ENCODE results near the gene ATP8B3. TPM values are rescaled to one million over a fixed set of nuclear protein-coding genes. Genes with fewer than 3 reads are reported as not detected.

Gene ATP8B3
- total RNA-seq, 4 donors from 2014 or later, result 1.3 to 2.0 (median 1.6) TPM; not detected in 1

DNA sequence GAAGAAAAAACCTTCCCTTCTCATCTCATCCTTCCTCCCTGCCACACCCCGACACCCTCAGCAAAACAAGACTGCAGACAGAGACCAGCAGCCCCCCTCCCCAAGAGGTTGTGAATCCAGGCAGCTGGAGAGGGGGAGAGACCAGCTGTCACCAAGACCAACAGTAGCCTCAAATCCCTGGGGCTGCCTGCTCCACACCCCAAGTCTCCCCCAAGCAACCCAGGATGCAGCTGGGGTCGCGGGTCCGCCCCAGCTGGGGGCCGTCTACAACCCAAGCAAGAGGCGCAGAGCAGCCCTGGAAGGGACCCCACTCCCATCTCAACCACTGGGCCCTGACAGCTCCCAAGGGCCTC is 44.2 kb upstream of the ATP8B3 start:
- H3K9me3 ChIP-seq, result no peaks in the 10 kb centered on the region
- 48 to 50% methylated on average over 5 to 6 of the region's 6 CpGs for WGBS, 2 donors
- no peak for DNase-seq
- no peaks in the 10 kb centered on the region for H3K36me3 ChIP-seq
- peak overlapping the region; percentile 74 to 78 (median 78) for H3K27ac ChIP-seq
- no peaks in the 10 kb centered on the region for H3K27me3 ChIP-seq
- H3K4me3 ChIP-seq (replicated peaks in 1 of 3), result no peak overlapping the region
- peaks cover 23 to 57% of the 10 kb centered on the region in 2 donors for H3K4me1 ChIP-seq
- intact Hi-C loops (cut with DNase I), result no loop called here
- no peak for TF ChIP-seq POLR2A (IDR thresholded peaks at IDR 0.05)
- TF ChIP-seq, protein P1, sequence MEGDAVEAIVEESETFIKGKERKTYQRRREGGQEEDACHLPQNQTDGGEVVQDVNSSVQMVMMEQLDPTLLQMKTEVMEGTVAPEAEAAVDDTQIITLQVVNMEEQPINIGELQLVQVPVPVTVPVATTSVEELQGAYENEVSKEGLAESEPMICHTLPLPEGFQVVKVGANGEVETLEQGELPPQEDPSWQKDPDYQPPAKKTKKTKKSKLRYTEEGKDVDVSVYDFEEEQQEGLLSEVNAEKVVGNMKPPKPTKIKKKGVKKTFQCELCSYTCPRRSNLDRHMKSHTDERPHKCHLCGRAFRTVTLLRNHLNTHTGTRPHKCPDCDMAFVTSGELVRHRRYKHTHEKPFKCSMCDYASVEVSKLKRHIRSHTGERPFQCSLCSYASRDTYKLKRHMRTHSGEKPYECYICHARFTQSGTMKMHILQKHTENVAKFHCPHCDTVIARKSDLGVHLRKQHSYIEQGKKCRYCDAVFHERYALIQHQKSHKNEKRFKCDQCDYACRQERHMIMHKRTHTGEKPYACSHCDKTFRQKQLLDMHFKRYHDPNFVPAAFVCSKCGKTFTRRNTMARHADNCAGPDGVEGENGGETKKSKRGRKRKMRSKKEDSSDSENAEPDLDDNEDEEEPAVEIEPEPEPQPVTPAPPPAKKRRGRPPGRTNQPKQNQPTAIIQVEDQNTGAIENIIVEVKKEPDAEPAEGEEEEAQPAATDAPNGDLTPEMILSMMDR (IDR thresholded peaks at IDR 0.05), result no peak

DNA sequence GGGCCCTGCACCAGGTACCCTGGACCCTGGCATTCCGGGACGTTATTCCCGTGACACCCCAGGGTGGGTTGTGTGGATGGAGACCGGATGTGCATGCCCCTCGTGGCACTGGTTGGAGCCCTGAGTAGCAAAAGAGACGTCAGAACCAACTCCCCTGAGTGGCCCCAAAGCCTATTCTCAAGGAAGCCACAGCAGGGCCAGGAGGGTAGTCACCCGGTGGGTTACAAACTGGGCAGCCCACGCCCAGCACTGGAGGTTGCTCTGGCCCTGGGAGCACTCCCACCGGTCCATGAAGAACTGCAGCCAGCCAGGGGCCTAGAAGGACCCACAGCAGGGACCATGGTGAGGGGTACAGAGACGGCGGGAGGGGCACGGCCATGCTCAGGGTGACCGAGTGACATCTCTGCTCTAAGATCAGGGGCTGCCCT is 43.8 kb upstream of the ATP8B3 start:
- H3K9me3 ChIP-seq, result no peaks in the 10 kb centered on the region
- H3K4me1 ChIP-seq, result peaks cover 23 to 52% of the 10 kb centered on the region in 2 donors
- H3K36me3 ChIP-seq, result no peaks in the 10 kb centered on the region
- H3K27me3 ChIP-seq, result no peaks in the 10 kb centered on the region
- no peak for DNase-seq
- 46 to 75% methylated on average over 8 to 13 of the region's 13 CpGs for WGBS, 2 donors
- intact Hi-C loops (cut with DNase I), result no loop called here
- no peak overlapping the region for H3K4me3 ChIP-seq (replicated peaks in 1 of 3)
- peak overlapping the region; percentile 74 to 78 (median 78) for H3K27ac ChIP-seq
- TF ChIP-seq POLR2A (IDR thresholded peaks at IDR 0.05), result no peak
- TF ChIP-seq, protein P1 (IDR thresholded peaks at IDR 0.05), result no peak

DNA sequence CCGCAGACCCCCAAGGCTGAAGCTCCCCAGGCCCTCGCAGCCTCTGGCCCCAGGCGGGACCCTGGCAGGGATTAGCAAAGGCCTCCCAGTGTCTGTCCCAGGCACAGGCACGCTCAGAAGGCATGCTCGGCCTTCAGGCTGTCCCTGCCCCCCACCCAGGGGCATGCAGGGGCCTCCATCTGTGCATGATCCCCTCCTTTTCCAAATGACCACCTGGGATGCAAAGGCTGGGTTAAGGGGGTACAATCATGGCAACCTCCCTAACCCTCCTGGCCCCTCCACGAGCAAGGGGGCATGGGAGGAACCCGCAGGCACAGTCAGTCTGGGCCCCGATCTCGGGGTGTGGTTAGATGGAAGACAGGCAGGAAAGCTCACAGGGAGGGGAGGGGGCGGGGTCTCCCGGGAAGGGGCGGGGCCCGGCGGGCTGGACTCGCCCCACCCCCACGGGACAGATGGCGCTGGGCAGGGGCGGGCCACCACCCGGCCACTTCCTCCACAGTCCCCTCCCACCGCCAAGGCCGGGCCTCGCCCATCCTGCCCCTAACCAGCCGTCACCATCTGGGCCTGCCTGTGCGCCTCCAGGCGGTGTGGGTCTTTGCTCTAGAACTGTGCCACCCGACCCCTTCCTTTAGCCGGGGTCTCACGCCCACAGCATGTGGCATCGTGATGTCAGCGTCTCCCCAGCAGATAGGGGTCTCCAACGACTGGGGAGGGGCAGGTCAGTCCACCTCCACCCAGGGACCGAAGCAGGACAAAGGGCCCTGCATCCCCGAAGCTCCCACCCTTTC is 43.2 kb upstream of the ATP8B3 start:
- Histone ChIP-seq H3K27me3 (no peaks in the 10 kb centered on the region), H3K36me3 (no peaks in the 10 kb centered on the region), H3K27ac (peak overlapping the region; percentile 74 to 78 (median 78)), H3K4me3 (replicated peaks in 1 of 3) (no peak overlapping the region), H3K9me3 (no peaks in the 10 kb centered on the region), H3K4me1 (peaks cover 20 to 46% of the 10 kb centered on the region in 2 donors)
- TF ChIP-seq, protein P1 (IDR thresholded peaks at IDR 0.05), result no peak
- TF ChIP-seq POLR2A (IDR thresholded peaks at IDR 0.05), result peak in 1 of 2 donors; percentile 49
- intact Hi-C loops (cut with DNase I), result no loop called here
- 53 to 71% methylated on average over 12 to 13 of the region's 33 CpGs for WGBS, 2 donors
- peak; percentile 59 to 62 for DNase-seq

DNA sequence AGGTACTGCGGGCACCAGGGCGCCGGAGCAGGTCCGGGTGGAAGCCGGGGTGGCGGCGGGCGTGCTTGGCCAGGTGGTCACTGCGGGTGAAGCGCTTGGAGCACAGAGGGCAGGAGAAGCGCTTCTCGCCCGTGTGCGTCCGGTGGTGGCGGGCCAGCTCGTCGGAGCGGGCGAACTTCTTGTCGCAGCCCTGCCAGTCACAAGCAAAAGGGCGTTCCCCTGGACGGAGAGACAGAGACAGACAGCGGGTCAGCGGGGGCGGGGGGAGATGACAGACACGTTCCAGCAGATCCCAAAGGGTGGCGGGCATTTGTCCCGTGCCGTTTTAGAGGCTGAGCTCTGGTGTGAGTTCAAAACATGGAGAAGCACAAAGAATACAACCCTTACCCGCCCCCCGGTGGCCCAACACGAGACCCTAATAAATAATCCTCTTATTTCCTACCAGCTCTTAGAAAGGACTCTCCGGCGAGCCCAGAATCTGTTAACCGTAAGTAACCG is 42.5 kb upstream of the ATP8B3 start:
- H3K9me3 ChIP-seq, result no peaks in the 10 kb centered on the region
- DNase-seq, result no peak
- peak overlapping the region in 2 of 3 donors; percentile 26 to 49 for H3K27ac ChIP-seq
- no peak overlapping the region for H3K4me3 ChIP-seq (replicated peaks in 1 of 3)
- H3K4me1 ChIP-seq, result peaks cover 13 to 40% of the 10 kb centered on the region in 2 donors
- no peaks in the 10 kb centered on the region for H3K27me3 ChIP-seq
- H3K36me3 ChIP-seq, result no peaks in the 10 kb centered on the region
- intact Hi-C loops (cut with DNase I), result no loop called here
- WGBS, 2 donors, result 83 to 88% methylated on average over 29 to 35 of the region's 37 CpGs
- TF ChIP-seq, protein P1 (IDR thresholded peaks at IDR 0.05), result no peak
- TF ChIP-seq POLR2A (IDR thresholded peaks at IDR 0.05), result no peak

DNA sequence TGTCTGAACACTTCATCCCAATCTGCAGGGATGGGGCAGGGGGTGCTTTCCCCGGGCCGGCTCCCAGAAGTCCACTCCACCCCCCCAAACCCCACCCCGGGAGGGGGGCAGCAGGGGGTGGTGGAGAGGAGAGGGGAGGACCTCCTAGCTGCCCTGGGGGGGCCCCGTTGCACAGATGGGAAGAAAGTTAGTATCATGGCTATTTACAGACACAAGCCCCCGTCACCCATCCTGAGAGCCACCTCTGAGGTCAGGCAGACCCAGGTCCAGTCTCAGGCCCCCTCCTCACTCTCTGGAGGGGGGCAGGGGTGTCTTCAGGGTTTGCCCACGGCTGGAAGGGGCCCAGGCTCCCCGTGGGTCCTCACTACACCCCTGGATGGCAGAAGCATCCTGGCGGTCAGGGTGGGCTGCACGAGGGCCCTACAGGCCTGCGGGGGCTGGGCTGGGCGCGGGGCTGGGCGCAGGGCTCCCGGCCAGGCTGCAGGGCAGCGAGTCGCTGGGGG is 42.0 kb upstream of the ATP8B3 start:
- Histone ChIP-seq H3K27me3 (no peaks in the 10 kb centered on the region), H3K27ac (no peak overlapping the region), H3K36me3 (no peaks in the 10 kb centered on the region), H3K4me3 (replicated peaks in 1 of 3) (no peak overlapping the region), H3K9me3 (no peaks in the 10 kb centered on the region), H3K4me1 (peaks cover 12 to 37% of the 10 kb centered on the region in 2 donors)
- DNase-seq, result no peak
- intact Hi-C loops (cut with DNase I), result no loop called here
- WGBS, 2 donors, result 85 to 91% methylated on average over 4 to 12 of the region's 16 CpGs
- TF ChIP-seq, protein P1 (IDR thresholded peaks at IDR 0.05), result no peak
- no peak for TF ChIP-seq POLR2A (IDR thresholded peaks at IDR 0.05)
